Left colon (tissue), 2 donors: ENCODE measurements around the gene INPP5D. TPM values are rescaled to one million over a fixed set of nuclear protein-coding genes. Genes with fewer than 3 reads are reported as not detected.
A peak's percentile ranks its signal among the peaks of the same experiment; 100 is the strongest.
"Not testable (repeated sequence)": the region's sequence is repeated elsewhere in the genome, so short reads cannot be mapped to it uniquely, and the experiment has no call there.

Experiments used
- ATAC-seq: fragments of 200-7000 bp; cut with Tn5 transposase; one replicate; pipeline ENCODE4 v1.9.1; 2020; ENCODE audit warnings: mild to moderate bottlenecking, moderate library complexity
- DNase-seq, 2 donors: peaks; one replicate each; pipeline ENCODE4 v3.0.0-alpha.2; 2020
- intact Hi-C, 2 donors: fragments of 100-400 bp; cut with DNase I in 1 of 2; cut with micrococcal nuclease in 1 of 2; formaldehyde crosslinking; loops; one replicate each; pipeline versions ENCODE4 v1.11.2 to v1.14.0; 2022; cut with DNase I, micrococcal nuclease
- total RNA-seq, 2 donors: library from RNA; stranded (reverse); fragmentation: NEBNext Ultra II Directional; extraction: Animal tissue kit (Norgen Biotek cat#: 25700); gene quantifications; one replicate each; pipeline ENCODE4 v1.2.1, GENCODE V29; 2021
- donor health status: DM: no; HTN: no; CAD: no.
- donor health status: DM: yes; HTN: yes; CAD: no.

The INPP5D gene
- total RNA-seq, 2 donors from 2014 or later = 6.6 to 10.6 TPM

DNA sequence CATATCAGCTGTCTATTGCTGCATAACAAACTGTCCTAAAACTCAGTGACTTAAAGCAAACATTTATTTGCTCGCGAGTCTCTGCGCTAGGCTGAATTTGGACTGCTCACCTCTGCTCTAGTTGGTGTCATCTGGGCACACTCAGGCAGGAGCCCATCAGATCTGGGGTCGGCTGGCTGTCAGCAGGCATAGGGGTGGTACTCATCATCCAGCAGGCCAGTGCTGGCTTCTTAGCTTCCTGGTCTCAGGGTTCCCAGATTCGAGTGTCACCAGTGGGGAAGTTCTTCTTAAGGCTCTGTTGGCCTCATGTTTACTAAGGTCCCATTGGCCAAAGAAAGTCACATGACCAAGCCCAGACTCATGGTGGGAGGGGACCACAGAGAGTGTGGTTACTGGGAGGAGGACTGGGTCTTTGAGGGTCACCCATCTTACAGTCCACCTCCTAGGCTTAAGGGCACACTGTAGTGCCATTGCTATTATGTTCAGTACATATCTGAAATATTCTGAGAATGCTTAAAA is 119.8 kb downstream of the INPP5D start:
- intact Hi-C loops = no loop called here
- DNase-seq (no peak), ATAC-seq (no peak)

DNA sequence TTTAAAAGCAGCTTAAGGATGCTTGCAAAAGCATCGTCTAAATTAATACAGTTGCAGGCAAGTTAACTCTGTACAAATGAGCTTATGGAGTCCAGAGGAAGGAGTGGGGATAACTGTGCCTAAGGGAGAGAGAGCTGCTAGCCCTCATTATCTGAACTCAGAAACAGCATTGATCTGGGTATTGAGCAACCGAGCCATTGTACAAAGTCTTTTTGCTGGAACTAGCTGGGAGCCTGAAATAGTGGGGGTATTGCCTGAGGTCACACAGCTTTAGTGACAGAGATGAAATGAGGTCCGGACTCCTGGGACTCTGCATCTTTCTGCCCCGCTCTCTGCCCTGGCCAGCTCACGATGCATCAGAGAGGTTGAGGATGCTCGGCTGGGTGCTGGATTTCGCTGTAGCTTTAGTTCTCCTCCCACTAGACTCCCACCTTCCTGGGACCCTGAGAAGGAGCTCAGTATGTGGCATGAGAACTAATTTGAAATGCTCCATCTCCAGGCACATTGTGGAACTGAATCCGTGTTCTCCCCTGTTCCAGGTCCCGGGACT is 123.8 kb downstream of the INPP5D start:
- intact Hi-C loops = no loop called here
- ATAC-seq = no peak
- no peak for DNase-seq

DNA sequence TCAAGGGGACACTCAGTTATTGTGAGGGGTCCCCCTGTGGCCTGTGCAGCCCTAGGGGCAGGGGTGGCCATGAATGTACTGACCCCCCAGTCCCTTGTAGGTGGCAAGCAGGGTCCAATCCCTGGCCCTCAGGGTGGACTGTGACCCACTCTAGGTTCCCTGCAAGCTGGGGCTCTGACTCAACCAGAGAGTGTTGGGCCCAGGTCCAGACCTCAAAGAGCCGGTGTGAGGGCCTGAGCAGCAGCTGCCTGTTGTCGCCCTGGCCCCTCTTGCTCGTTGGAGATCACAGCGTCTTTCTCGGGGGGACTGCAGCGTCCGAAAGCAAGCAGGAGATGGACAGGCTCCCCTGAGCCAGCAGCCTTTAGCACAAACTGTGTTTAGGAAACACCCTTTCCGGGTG is 124.5 kb downstream of the INPP5D start:
- ATAC-seq = no peak
- DNase-seq = no peak
- intact Hi-C loops = no loop called here

DNA sequence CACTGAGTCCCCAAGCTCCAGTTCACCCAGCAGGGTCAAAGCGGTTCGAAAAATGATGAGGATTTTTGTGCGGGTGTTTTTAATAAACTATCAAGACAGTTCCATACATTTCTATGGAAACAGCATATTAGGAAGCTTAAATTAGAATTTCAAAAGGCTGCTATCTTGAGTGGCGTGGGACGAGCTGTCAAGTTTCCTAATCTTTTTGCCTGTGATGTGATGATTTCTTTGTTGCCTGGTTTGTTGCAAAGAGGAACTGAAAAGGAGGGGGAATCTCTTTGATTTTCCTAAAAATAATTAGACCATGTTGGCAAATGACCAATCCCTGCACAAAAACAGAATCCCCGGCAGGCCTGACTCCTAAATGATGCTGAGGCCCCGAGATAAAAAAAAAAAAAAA is 125.2 kb downstream of the INPP5D start:
- DNase-seq (no peak), ATAC-seq (no peak)
- intact Hi-C loops = no loop called here

GRCh38 chr2:233185963-233186362 is 125.8 kb downstream of the INPP5D start:
- no peak for ATAC-seq

DNA sequence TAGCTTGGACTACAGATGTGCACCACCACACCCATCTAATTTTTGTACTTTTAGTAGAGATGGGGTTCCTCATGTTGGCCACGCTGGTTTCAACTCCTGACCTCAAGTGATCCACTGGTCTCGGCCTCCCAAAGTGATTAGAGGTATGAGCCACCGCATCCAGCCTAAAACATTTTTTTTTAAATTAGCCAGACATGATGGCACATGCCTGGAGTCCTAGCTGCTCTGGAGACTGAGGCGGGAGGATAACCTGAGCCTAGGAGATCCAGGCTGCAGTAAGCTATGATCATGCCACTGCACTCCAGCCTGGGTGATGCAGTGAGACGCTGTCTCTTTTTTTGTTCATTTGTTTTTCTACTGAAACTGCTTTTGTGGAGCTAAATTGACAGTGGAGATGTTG is 126.7 kb downstream of the INPP5D start:
- intact Hi-C loops = no loop called here
- no peak for DNase-seq
- no peak for ATAC-seq

More at GRCh38 chr2:233185963-233186362, 125.8 kb downstream of the INPP5D start:
- intact Hi-C loops = no loop called here
- DNase-seq = no peak

DNA sequence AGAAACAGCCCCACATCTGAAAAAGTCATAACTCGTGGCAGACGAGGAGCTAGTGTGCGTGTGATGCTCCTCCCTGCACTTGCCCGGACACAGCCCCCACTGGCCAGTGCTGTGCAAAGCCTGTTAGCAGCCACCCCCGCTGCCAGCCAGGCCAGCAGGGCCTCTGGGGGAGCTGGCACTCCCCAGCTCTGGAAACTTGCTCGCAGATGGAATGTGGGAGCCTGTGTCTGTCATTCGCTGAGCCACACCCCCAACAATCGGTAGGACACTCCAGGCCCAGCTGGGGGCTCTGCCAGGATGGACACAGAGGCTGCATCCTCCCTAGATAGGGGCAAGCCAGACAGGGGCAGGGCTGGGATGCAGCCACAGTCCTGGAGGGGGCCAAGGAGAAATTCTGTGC is 128.9 kb downstream of the INPP5D start:
- no peak for ATAC-seq
- no peak for DNase-seq
- intact Hi-C loops = no loop called here

DNA sequence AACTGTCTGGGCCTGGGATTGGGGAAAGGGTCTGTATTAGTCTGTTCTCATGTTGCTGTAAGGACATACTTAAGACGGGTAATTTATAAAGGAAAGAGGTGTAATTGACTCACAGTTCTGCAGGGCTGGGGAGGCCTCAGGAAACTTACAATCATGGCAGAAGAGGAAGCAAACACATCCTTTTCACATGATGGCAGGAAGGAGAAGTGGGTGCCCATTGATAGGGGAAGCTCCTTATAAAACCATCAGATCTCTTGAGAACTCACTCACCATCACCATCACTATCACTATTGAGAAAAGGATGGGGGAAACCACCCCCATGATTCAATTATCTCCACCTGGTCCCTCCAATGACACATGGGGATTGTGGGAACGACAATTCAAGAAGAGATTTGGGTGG is 130.9 kb downstream of the INPP5D start:
- intact Hi-C loops, ATAC-seq, DNase-seq: not testable (repeated sequence)

DNA sequence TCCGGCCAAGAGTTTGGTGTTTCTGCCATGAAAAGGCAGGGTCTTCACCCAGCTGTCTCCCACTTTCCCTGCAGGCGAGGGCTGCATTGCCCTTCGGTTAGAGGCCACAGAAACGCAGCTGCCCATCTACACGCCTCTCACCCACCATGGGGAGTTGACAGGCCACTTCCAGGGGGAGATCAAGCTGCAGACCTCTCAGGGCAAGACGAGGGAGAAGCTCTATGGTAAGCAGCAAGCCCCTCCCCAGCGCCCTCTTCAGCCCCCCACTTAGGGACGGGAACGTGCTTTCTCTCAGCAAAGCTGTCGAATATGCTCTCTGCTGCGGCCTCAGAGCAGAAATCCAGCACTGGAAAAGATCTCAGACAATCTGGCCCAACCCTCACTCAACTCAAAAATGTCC is 133.6 kb downstream of the INPP5D start:
- intact Hi-C loops = no loop called here
- no peak for DNase-seq
- no peak for ATAC-seq

- intact Hi-C loops = no loop called here
- ATAC-seq = no peak
- no peak for DNase-seq
These were observed 134.9 kb downstream of the INPP5D start for GRCh38 chr2:233195027-233195426.

- intact Hi-C loops = no loop called here
- DNase-seq = no peak
- ATAC-seq = no peak
These were observed 136.9 kb downstream of the INPP5D start for GRCh38 chr2:233197022-233197421.

DNA sequence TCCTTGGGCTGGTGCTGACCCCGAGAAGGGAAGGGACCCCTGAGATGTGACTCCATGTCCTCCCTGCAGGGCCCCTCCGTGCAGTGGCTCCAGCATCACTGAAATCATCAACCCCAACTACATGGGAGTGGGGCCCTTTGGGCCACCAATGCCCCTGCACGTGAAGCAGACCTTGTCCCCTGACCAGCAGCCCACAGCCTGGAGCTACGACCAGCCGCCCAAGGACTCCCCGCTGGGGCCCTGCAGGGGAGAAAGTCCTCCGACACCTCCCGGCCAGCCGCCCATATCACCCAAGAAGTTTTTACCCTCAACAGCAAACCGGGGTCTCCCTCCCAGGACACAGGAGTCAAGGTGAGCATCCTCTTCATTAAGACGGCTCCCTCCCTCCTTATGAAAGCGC is 137.9 kb downstream of the INPP5D start:
- DNase-seq (no peak), ATAC-seq (no peak)
- intact Hi-C loops = no loop called here

GRCh38 chr2:233199870-233200269 is 139.7 kb downstream of the INPP5D start:
- intact Hi-C loops = no loop called here
- DNase-seq (no peak), ATAC-seq (no peak)

GRCh38 chr2:233200790-233201189 is 140.6 kb downstream of the INPP5D start:
- ATAC-seq, intact Hi-C loops, DNase-seq: not testable (repeated sequence)

- no peak for DNase-seq
- ATAC-seq = no peak
- intact Hi-C loops = no loop called here
These were observed 141.3 kb downstream of the INPP5D start for GRCh38 chr2:233201258-233202013.

GRCh38 chr2:233202531-233202944 is 142.4 kb downstream of the INPP5D start:
- no peak for DNase-seq
- intact Hi-C loops = no loop called here
- no peak for ATAC-seq

DNA sequence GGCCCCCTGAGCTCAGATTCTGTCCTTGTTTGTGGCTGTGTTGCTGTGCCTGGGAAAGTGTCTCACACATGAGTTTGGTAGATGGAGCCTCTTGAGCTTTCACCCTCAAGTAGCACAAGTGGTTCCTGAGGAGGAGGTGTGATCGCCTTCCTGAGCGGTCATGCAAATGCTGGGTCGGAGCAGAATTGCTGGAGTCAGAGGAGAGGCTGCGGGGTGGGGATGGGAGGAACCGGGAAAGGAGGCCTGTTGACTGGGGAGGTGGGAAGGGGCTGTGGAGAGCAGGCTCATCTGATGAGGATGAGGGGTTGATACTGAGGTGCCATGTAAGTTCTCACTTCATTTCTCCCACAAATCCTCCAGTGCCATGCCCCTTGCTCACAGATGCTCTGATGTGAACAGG is 142.9 kb downstream of the INPP5D start:
- intact Hi-C loops = no loop called here
- ATAC-seq = no peak

GRCh38 chr2:233204286-233204936 is 144.3 kb downstream of the INPP5D start:
- no peak for ATAC-seq
- DNase-seq = no peak
- intact Hi-C loops = no loop called here

More for the DNA sequence above, 142.9 kb downstream of the INPP5D start:
- no peak for DNase-seq

GRCh38 chr2:233208382-233209116 is 148.4 kb downstream of the INPP5D start:
- ATAC-seq (peak; percentile 32), DNase-seq (no peak)
- intact Hi-C loops = no loop called here
